ENCODE results near the gene MAP4K4.

The MAP4K4 gene

GRCh38 chr2:101738649-101739048 lies 41.1 kb downstream of the MAP4K4 start:
- H3K4me3 ChIP-seq (ENCODE audit: low read length, poor library complexity, severe bottlenecking): no peak overlapping the region
- peaks cover 22% of the 10 kb centered on the region for H3K4me1 ChIP-seq (ENCODE audit: insufficient read depth, low read length, poor library complexity, severe bottlenecking)
- no peaks in the 10 kb centered on the region for H3K36me3 ChIP-seq (ENCODE audit: insufficient read depth, low read length)
- H3K9me2 ChIP-seq (replicated peaks; ENCODE audit: low read depth, low read length): no peaks in the 10 kb centered on the region
- H4K20me1 ChIP-seq (ENCODE audit: insufficient read depth, low read length, poor library complexity, severe bottlenecking): peaks cover 82% of the 10 kb centered on the region
- H3F3A ChIP-seq (ENCODE audit: low read depth): no peaks in the 10 kb centered on the region
- no peak overlapping the region for H3K9ac ChIP-seq (ENCODE audit: low read depth, low read length, poor library complexity, severe bottlenecking)
- H2AFZ ChIP-seq (ENCODE audit: low read length): no peak overlapping the region
- no peak for TF ChIP-seq CTCF (conservative IDR thresholded peaks at IDR 0.05; ENCODE audit: low read length)
- no peak for TF ChIP-seq EZH2phosphoT487 (IDR thresholded peaks at IDR 0.05; ENCODE audit: borderline replicate concordance)
- no peaks in the 10 kb centered on the region for H3K27me3 ChIP-seq (ENCODE audit: insufficient read depth, low read length, poor library complexity, severe bottlenecking)
- peaks cover 98% of the 10 kb centered on the region for H3K79me2 ChIP-seq (ENCODE audit: insufficient read depth, low read length)
- no peaks in the 10 kb centered on the region for H3K9me3 ChIP-seq (ENCODE audit: insufficient read depth, low read depth, low read length)
- no peak overlapping the region for H3K4me2 ChIP-seq (ENCODE audit: low read depth, low read length, poor library complexity, severe bottlenecking)

GRCh38 chr2:101740555-101740964 lies 43.1 kb downstream of the MAP4K4 start:
- no peaks in the 10 kb centered on the region for H3K36me3 ChIP-seq (ENCODE audit: insufficient read depth, low read length)
- H2AFZ ChIP-seq (ENCODE audit: low read length): no peak overlapping the region
- H3K9me3 ChIP-seq (ENCODE audit: insufficient read depth, low read depth, low read length): no peaks in the 10 kb centered on the region
- H3K9ac ChIP-seq (ENCODE audit: low read depth, low read length, poor library complexity, severe bottlenecking): no peak overlapping the region
- no peaks in the 10 kb centered on the region for H3K9me2 ChIP-seq (replicated peaks; ENCODE audit: low read depth, low read length)
- no peaks in the 10 kb centered on the region for H3K27me3 ChIP-seq (ENCODE audit: insufficient read depth, low read length, poor library complexity, severe bottlenecking)
- H3K4me1 ChIP-seq (ENCODE audit: insufficient read depth, low read length, poor library complexity, severe bottlenecking): peaks cover 26% of the 10 kb centered on the region
- no peak for TF ChIP-seq EZH2phosphoT487 (IDR thresholded peaks at IDR 0.05; ENCODE audit: borderline replicate concordance)
- no peak for TF ChIP-seq CTCF (conservative IDR thresholded peaks at IDR 0.05; ENCODE audit: low read length)
- H4K20me1 ChIP-seq (ENCODE audit: insufficient read depth, low read length, poor library complexity, severe bottlenecking): peaks cover 81% of the 10 kb centered on the region
- H3F3A ChIP-seq (ENCODE audit: low read depth): no peaks in the 10 kb centered on the region
- H3K4me2 ChIP-seq (ENCODE audit: low read depth, low read length, poor library complexity, severe bottlenecking): no peak overlapping the region
- H3K4me3 ChIP-seq (ENCODE audit: low read length, poor library complexity, severe bottlenecking): no peak overlapping the region
- peaks cover 98% of the 10 kb centered on the region for H3K79me2 ChIP-seq (ENCODE audit: insufficient read depth, low read length)

GRCh38 chr2:101741775-101742520 lies 44.4 kb downstream of the MAP4K4 start:
- H3K9me3 ChIP-seq (ENCODE audit: insufficient read depth, low read depth, low read length): no peaks in the 10 kb centered on the region
- no peak overlapping the region for H3K4me2 ChIP-seq (ENCODE audit: low read depth, low read length, poor library complexity, severe bottlenecking)
- no peak overlapping the region for H3K9ac ChIP-seq (ENCODE audit: low read depth, low read length, poor library complexity, severe bottlenecking)
- no peaks in the 10 kb centered on the region for H3K9me2 ChIP-seq (replicated peaks; ENCODE audit: low read depth, low read length)
- H3K4me1 ChIP-seq (ENCODE audit: insufficient read depth, low read length, poor library complexity, severe bottlenecking): peaks cover 30% of the 10 kb centered on the region
- no peak overlapping the region for H2AFZ ChIP-seq (ENCODE audit: low read length)
- H3K79me2 ChIP-seq (ENCODE audit: insufficient read depth, low read length): peaks cover 98% of the 10 kb centered on the region
- H3F3A ChIP-seq (ENCODE audit: low read depth): no peaks in the 10 kb centered on the region
- TF ChIP-seq EZH2phosphoT487 (IDR thresholded peaks at IDR 0.05; ENCODE audit: borderline replicate concordance) (no peak), CTCF (conservative IDR thresholded peaks at IDR 0.05; ENCODE audit: low read length) (no peak)
- H4K20me1 ChIP-seq (ENCODE audit: insufficient read depth, low read length, poor library complexity, severe bottlenecking): peaks cover 83% of the 10 kb centered on the region
- no peaks in the 10 kb centered on the region for H3K36me3 ChIP-seq (ENCODE audit: insufficient read depth, low read length)
- H3K4me3 ChIP-seq (ENCODE audit: low read length, poor library complexity, severe bottlenecking): no peak overlapping the region
- no peaks in the 10 kb centered on the region for H3K27me3 ChIP-seq (ENCODE audit: insufficient read depth, low read length, poor library complexity, severe bottlenecking)
